GM11168 (cell line): ENCODE measurements around the gene DNAH5.

Experiments used
- in situ Hi-C: fragments of 300-500 bp; cut with MboI; formaldehyde crosslinking; loops from one replicate; pipeline ENCODE4 v1.12.0; 2022; ENCODE audit warnings: low sequenced_read_pairs; ENCODE audit not compliant: unreplicated experiment

The DNAH5 gene

DNA sequence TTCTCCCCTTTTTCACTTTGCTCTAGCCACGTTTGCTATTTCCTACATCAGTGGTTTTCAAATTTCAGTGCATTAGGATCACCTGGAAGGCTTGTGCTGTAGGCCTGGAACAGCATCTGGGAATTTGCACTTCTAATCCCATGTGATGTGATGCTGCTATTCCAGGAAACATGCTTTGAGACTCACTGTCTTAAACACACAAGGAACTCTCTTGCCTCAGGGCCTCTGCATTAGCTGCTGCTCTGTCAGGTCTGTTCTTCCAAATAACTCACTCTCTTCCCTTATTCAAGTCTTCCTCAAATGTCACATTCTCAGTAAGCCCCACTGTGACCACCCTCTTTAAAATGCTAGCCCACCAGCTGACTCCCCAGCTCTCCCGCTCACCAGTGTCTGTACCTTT is 204.0 kb downstream of the DNAH5 start:
- in situ Hi-C loops: no loop called here

- in situ Hi-C loops: no loop called here
Observed at GRCh38 chr5:13739479-13739878, 205.0 kb downstream of the DNAH5 start.

DNA sequence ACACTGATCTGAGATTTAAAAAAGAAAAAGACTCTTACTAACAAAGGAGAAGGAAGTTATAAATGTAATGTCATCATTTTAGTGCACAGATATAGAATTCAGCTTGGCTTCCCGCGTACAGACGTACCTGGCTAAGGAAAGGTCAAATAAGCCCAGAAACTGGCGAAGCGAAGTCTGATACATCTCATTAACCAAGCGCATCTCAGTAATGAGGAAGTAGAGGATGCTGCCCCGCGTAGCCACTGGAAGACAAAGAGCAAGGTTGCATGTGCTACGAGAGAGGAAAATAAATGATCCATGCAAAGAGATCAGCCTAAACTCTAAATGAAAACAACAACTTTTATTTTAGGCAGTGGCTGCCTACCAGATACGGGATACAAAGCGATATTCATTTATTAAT is 208.8 kb downstream of the DNAH5 start:
- in situ Hi-C loops: no loop called here

DNA sequence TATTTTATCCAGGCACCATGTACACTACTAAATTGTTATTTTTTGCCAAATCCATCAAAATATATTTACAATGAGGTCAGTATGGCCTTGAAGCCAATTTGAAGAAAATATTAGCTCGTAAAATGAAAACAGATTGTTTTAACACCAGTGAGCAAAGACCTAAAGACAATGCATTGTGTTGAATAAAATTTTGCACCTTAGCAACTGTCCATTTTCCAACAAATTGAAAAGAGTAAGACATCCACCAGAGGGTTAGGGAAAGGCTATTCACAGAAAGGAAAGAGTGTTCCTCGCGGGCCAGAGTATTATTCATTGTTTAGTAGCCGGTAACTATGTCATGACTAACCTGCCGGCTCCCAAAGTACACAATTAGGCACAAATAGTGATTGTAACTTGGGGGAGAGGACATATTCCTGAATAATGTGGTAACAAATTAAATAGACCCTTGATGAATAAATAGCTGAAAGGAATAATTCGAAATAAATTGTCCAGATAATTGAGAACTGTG is 213.3 kb downstream of the DNAH5 start:
- in situ Hi-C loops: no loop called here

DNA sequence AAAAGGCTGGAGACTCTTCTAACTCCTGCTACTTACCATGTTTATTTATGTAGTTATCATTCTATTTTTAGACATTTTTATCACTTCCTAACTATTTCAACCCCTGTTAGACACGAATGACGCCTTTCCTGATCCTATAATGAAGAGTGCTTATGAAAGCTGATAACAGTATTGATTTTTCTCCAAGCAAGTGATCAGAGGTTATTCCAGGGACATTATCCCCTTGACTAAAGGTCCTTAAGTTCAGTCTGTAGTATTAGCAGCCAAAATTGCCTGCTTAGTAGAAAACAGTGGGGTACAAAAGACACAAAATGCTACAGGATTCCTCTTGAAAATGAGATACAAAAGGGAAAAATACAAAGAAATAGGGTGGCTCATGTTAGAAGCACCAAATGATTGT is 235.6 kb downstream of the DNAH5 start:
- in situ Hi-C loops: no loop called here

GRCh38 chr5:13708432-13708831 is 236.1 kb downstream of the DNAH5 start:
- in situ Hi-C loops: no loop called here

DNA sequence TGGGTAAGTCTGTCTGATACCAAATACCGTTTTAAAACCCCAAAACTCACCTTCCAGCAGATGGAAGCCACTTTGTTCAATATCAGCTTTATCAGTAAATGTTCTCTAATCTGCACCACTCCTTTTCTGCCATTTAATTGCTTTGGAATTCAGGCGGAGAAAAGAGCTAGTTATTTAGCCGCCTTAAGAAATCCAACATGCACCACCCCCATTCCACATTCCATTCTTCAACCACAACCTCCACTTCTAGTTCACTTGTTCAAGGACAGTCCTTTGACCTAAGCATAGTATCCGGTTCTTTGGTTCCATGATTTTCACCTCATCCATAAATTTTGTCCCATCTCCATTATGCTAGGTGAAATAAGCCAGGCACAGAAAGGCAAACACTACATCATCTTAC is 240.1 kb downstream of the DNAH5 start:
- in situ Hi-C loops: no loop called here

DNA sequence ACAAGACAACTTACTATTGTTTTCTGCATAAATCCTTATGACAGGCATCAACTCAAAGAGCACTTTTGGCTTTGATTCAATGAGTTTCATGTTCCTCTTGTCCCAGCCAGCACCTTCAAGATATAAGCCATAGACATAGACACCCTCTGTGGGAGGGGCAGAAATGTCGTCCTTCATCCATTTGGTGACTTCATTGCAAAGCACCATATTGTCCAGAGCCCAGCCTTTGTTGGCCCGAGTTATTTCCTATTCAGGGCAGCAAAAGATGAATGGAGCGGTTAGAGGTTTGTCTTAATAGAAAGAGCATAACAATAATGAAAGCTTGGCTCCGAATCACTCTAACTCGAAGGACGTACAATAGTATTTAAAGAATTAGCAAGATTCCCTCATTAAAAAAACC is 243.9 kb downstream of the DNAH5 start:
- in situ Hi-C loops: no loop called here

- in situ Hi-C loops: no loop called here
Observed at GRCh38 chr5:13698885-13699284, 245.6 kb downstream of the DNAH5 start.

DNA sequence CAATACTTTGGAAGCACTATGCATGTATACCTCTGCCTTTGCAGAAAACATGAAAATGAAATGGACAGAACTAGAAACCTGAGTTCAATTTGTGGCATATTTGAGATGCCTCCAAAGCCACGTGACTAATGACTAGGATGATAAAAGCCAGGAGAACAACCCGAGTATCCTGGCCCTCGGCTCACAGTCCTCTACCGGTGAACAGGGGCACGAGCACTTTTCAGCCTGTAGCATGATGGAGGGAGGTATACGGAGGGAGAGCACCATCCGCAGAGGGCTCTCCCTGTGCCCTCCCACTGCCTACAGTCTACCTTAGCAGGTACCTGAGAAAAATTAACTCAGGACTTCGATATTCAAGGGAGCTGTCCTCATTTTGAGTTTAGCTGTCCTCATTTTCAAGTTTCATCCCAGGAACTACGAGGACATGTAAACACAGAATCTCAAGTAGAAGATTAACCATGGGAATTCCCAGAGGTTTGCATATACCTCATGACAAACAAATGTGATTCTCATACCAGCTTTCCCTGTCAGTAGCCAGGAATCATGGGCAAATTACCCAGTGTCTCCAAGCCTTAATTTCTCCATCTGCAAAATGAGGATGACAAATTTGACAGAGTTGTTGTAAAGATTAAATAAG is 249.3 kb downstream of the DNAH5 start:
- in situ Hi-C loops: no loop called here

DNA sequence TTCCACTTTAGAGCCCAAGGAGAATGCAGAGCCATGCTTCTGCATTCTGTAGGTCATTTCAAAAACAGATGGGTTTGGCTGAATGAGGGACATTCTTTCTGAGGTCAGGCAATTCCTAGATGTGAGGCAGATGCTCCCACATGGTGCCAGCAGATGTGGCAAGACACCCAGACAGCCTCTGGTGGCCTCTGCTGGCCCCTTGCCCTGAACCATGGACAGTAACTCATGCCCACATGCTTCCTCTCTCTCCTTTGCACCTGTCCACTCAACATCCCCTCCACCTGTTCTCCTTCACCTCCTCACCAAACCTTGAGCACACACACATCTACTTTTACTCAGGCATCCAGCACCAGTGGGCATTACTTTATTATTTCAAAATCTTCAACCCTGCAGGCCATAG is 252.3 kb downstream of the DNAH5 start:
- in situ Hi-C loops: no loop called here

- in situ Hi-C loops: no loop called here
Observed at GRCh38 chr5:13676531-13676930, 268.0 kb downstream of the DNAH5 start.

DNA sequence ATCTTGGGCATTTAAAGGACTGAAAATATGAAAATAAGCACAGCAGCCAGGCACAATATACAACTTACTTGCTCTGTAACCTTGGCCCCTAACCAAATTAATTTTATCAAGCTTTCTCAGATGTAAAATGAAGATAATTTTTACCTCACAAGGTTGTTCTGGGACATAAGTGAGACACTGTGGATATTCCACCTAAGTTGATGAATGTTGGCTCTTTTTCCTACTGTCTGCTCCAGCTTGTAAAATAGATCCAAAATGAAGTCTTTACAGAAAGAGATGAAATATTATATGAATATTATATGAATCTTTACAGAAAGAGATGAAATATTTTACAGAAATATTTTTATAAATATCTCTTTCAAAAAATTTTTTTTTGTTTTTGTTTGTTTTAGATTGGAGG is 270.1 kb downstream of the DNAH5 start:
- in situ Hi-C loops: no loop called here

GRCh38 chr5:13673511-13673910 is 271.0 kb downstream of the DNAH5 start:
- in situ Hi-C loops: no loop called here

DNA sequence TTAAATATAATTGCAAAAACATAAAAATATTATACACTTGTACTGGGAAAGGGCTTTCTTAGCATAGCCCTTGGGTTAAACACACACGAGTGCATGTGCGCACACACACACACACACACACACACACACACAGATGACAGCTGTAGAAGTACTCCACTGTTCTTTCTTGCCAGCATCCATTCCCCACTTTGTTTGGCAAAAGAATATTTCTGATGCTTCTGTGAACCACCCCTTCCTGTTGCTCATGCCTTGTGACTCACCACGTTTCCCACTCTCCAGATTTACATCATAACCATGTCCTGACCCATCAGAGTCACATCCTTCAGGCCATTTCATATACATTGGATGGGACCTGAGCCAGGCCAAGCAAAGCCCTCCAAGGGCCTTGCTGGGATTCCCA is 280.1 kb downstream of the DNAH5 start:
- in situ Hi-C loops: no loop called here

GRCh38 chr5:13662626-13663025 is 281.9 kb downstream of the DNAH5 start:
- in situ Hi-C loops: no loop called here

GRCh38 chr5:13661272-13661671 is 283.2 kb downstream of the DNAH5 start:
- in situ Hi-C loops: no loop called here

- in situ Hi-C loops: no loop called here
Observed at GRCh38 chr5:13660072-13660471, 284.4 kb downstream of the DNAH5 start.

DNA sequence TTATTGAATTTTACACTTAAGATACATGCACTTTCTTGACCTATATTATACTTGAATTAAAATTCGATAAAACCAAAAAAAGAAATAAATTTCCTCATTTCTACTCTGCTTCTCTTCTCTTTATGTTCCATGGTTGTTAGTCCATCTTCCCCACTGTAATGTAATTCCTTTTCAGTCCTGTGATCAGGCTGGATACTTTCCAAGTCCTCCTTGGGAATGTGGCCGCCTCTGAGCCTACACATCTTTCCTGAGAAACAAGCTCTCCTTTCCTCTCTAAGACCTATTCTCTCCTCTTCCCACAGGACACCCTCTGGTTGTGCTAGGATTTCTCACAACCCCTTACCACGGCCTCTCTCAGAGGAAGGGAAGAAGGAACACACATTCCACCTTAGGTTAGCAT is 285.1 kb downstream of the DNAH5 start:
- in situ Hi-C loops: no loop called here

DNA sequence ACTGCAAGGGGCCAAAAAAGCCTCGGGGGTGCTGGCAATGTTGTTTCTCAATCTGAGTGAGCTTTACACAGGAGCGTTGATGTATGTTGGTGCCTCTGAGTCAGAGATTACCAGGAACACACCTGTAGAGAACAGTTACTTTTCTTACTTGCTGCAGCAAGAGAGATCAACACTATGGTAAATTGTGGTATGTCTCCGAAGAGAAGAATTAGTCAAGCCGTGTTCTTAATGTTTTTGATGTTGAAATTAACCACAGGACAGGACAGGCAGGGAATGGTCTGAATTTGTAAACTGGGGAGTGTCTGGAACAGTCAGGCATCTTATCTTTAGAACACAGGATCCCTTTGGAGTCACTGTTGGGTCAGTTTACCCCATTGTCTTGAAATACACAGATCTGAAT is 285.7 kb downstream of the DNAH5 start:
- in situ Hi-C loops: no loop called here

DNA sequence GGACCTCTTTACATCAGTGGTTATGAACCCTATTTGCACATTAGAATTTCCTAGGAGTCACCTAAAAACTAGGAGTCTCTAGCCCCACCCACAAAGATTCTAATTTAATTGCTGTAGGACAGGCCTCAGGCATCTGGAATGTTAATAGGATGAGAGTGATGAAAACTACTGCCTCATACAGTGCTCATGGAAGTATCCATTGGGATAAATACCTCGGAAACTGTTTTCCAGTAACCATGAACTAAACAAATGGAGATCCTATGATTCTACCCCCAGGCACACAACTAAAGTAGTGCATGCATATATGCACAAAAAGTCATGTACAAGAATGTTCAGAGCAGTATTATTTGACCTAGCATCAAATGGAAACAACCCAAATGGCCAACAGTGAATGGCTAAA is 286.3 kb downstream of the DNAH5 start:
- in situ Hi-C loops: no loop called here

DNA sequence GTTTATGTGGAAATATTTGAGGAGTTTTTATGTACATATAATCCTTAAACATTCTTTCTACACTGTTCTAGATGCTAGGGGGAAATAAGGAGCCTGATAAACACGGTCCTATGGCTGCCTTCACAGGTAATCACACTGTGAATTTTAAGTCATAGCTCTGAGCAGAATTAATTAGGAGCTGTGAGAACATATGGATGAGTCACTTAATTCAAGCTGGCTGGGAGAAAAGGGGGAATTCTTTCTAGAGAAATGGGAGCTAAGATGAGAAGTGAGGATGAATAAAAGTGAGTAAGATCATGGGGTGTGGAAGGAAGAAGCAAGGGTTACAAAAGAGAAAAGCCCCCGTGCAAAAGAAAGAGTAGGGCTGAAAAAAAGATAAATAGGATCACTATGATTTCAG is 290.8 kb downstream of the DNAH5 start:
- in situ Hi-C loops: no loop called here

DNA sequence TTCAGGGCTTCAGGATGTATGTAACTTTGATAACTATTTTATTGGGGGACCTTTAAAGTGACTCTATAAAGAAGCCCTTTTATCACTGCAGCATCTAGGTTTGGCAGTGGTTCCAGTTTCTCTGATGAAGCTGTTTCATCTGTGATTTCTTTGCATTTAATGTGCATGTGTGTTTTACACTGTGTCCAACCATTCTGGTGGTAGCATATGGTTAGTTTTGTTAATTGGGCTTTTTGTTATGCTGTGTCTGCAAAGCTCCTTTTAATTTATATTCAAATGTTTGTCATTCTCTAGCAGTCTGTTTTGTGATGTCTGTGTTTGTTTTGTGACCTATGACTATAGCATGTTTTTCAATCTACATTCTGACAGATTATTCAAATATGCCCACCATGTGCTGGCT is 294.8 kb downstream of the DNAH5 start:
- in situ Hi-C loops: no loop called here
